MM.1S (cell line): ENCODE data around the gene SCAF11.
"Not testable (repeated sequence)": the region's sequence is repeated elsewhere in the genome, so short reads cannot be mapped to it uniquely, and the experiment has no call there.

ENCODE experiments used
- DNase-seq: peaks from one replicate; pipeline ENCODE4 v3.0.0-alpha.2; 2015
- H2AFZ ChIP-seq: fragments of 300-600 bp; sonication (generic); 2 replicates; pipeline ENCODE4 v1.6.0; 2016; ENCODE audit warnings: antibody characterized with exemption, low read length
- H3F3A ChIP-seq: fragments of 300-600 bp; sonication (generic); 2 replicates; pipeline ENCODE4 v1.6.1; 2016; ENCODE audit warnings: mild to moderate bottlenecking, antibody characterized with exemption, low read length, moderate library complexity, mixed read lengths; ENCODE audit not compliant: insufficient read depth
- H3K27ac ChIP-seq: fragments of 300-600 bp; sonication (generic); 2 replicates; pipeline ENCODE4 v1.5.1; 2016; ENCODE audit warnings: mild to moderate bottlenecking, low read length
- H3K27me3 ChIP-seq: fragments of 300-600 bp; sonication (generic); replicated peaks from 2 replicates; pipeline ENCODE4 v1.6.0; 2016; ENCODE audit warnings: low read length; ENCODE audit not compliant: insufficient read depth
- H3K36me3 ChIP-seq: fragments of 300-600 bp; sonication (generic); replicated peaks from 2 replicates; pipeline ENCODE4 v1.6.1; 2016; ENCODE audit warnings: mild to moderate bottlenecking, low read length, mixed read lengths; ENCODE audit not compliant: insufficient read depth
- H3K4me1 ChIP-seq: fragments of 300-600 bp; sonication (generic); 2 replicates; pipeline ENCODE4 v1.6.1; 2016; ENCODE audit warnings: low read length, mixed read lengths
- H3K4me2 ChIP-seq: fragments of 300-600 bp; sonication (generic); 2 replicates; pipeline ENCODE4 v1.6.0; 2016; ENCODE audit warnings: low read depth, low read length
- H3K4me3 ChIP-seq: fragments of 300-600 bp; sonication (generic); 2 replicates; pipeline ENCODE4 v1.5.1; 2016; ENCODE audit warnings: low read length, mixed read lengths
- H3K79me2 ChIP-seq: fragments of 300-600 bp; sonication (generic); 2 replicates; pipeline ENCODE4 v1.6.1; 2016; ENCODE audit warnings: mixed run types, low read length, mixed read lengths
- H3K9ac ChIP-seq: fragments of 300-600 bp; sonication (generic); 2 replicates; pipeline ENCODE4 v1.6.1; 2016; ENCODE audit warnings: low read length, mixed read lengths
- H3K9me2 ChIP-seq: fragments of 300-600 bp; sonication (generic); replicated peaks from 2 replicates; pipeline ENCODE4 v1.6.1; 2016; ENCODE audit warnings: mild to moderate bottlenecking, low read length, mixed read lengths; ENCODE audit not compliant: insufficient read depth
- H3K9me3 ChIP-seq: fragments of 300-600 bp; sonication (generic); replicated peaks from 2 replicates; pipeline ENCODE4 v1.6.1; 2016; ENCODE audit warnings: mild to moderate bottlenecking, low read length, mixed read lengths; ENCODE audit not compliant: insufficient read depth
- H4K20me1 ChIP-seq: fragments of 300-600 bp; sonication (generic); 2 replicates; pipeline ENCODE4 v1.6.1; 2016; ENCODE audit warnings: mild to moderate bottlenecking, low read length, moderate library complexity, mixed read lengths; ENCODE audit not compliant: insufficient read depth
- CTCF ChIP-seq: fragments of 300-600 bp; sonication (generic); IDR thresholded peaks from 2 replicates; pipeline ENCODE4 v1.5.1; 2016; ENCODE audit warnings: antibody characterized with exemption, low read length, mixed read lengths
- EZH2 ChIP-seq: fragments of 300-600 bp; sonication (generic); optimal IDR thresholded peaks from 2 replicates; pipeline ENCODE3; 2017; ENCODE audit warnings: low read depth, mild to moderate bottlenecking, antibody characterized with exemption, low read length, mixed read lengths
- EZH2phosphoT487 ChIP-seq: fragments of 300-600 bp; sonication (generic); IDR thresholded peaks from 2 replicates; pipeline ENCODE4 v1.6.1; 2018; ENCODE audit warnings: antibody characterized with exemption, low read length

SCAF11 gene

DNA sequence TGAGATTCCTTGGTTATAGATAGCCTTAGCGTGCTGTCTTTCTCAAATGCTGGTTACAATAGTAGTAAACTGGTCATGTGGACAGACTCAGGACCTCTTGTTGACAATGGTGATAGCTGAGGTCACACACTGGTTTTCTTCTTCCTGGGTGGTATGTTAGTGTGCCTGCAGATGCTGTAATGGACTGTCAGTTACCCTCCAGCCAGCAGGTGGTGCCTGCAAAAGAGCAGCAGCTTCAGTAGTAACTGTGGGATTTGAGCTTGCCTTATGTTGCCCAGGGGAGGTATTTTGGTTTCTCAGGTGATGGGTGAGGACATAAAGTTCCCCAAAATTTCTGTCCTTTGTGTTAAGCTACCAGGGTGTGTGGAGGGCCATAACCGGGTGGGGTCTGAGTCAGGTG lies 33.7 kb upstream of the SCAF11 start:
- Histone ChIP-seq H3K4me3 (no peak overlapping the region), H3F3A (no peaks in the 10 kb centered on the region), H3K79me2 (no peaks in the 10 kb centered on the region), H4K20me1 (no peaks in the 10 kb centered on the region), H3K36me3 (no peaks in the 10 kb centered on the region), H3K4me1 (no peaks in the 10 kb centered on the region), H3K9ac (no peak overlapping the region), H3K27ac (no peak overlapping the region), H3K4me2 (no peak overlapping the region), H3K27me3 (no peaks in the 10 kb centered on the region), H3K9me3 (no peaks in the 10 kb centered on the region), H3K9me2 (no peaks in the 10 kb centered on the region), H2AFZ (no peak overlapping the region)
- no peak for DNase-seq
- TF ChIP-seq CTCF (no peak), EZH2 (no peak), EZH2phosphoT487 (no peak)

DNA sequence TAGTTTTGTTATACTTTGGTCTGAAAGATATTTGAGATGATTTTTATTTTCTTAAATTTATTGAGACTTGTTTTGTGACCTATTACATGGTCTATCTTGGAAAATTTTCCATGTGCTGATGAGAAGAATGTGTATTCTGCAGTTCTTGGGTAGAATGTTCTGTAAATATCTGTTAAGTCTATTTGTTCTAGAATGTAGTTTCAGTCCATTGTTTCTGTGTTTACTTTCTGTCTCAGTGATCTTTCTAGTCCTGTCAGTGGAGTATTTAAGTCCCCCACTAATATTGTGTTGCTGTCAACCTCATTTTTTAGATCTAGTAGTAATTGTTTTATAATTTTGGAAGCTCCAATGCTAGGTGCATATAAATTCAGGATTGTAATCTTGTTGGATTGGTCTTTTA lies 30.4 kb upstream of the SCAF11 start:
- Histone ChIP-seq H3K9ac (no peak overlapping the region), H3F3A (no peaks in the 10 kb centered on the region), H3K36me3 (no peaks in the 10 kb centered on the region), H4K20me1 (no peaks in the 10 kb centered on the region), H3K4me3 (no peak overlapping the region), H3K4me2 (no peak overlapping the region), H3K9me3 (no peaks in the 10 kb centered on the region), H2AFZ (no peak overlapping the region), H3K9me2 (no peaks in the 10 kb centered on the region), H3K27ac (no peak overlapping the region), H3K4me1 (no peaks in the 10 kb centered on the region), H3K79me2 (no peaks in the 10 kb centered on the region), H3K27me3 (no peaks in the 10 kb centered on the region)
- DNase-seq = no peak
- TF ChIP-seq EZH2 (no peak), CTCF (no peak), EZH2phosphoT487 (no peak)

DNA sequence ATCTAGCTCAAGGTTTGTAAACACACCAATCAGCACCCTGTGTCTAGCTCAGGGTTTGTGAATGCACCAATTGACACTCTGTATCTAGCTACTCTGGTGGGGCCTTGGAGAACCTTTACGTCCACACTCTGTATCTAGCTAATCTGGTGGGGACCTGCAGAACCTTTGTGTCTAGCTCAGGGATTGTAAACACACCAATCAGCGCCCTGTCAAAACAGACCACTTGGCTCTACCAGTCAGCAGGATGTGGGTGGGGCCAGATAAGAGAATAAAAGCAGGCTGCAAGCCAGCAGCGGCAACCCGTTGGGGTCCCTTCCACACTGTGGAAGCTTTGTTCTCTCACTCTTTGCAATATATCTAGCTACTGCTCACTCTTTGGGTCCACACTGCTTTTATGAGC lies 28.3 kb upstream of the SCAF11 start:
- H3K9me3 ChIP-seq = not testable (repeated sequence)

GRCh38 chr12:46017866-46018375 lies 27.5 kb upstream of the SCAF11 start:
- not testable (repeated sequence) for H3K4me2 ChIP-seq, H3K9ac ChIP-seq, H4K20me1 ChIP-seq, H3F3A ChIP-seq, H3K9me2 ChIP-seq, H3K4me1 ChIP-seq, H3K36me3 ChIP-seq, H3K79me2 ChIP-seq, H2AFZ ChIP-seq, H3K9me3 ChIP-seq, H3K27me3 ChIP-seq, H3K4me3 ChIP-seq, H3K27ac ChIP-seq, DNase-seq

More for the DNA sequence above, 28.3 kb upstream of the SCAF11 start:
- not testable (repeated sequence) for H3K79me2 ChIP-seq, H3K27me3 ChIP-seq, H3K36me3 ChIP-seq, H3K4me2 ChIP-seq, H3K9ac ChIP-seq, H4K20me1 ChIP-seq, H3K4me3 ChIP-seq, H2AFZ ChIP-seq, H3F3A ChIP-seq, H3K27ac ChIP-seq, H3K4me1 ChIP-seq, H3K9me2 ChIP-seq, DNase-seq
